Mucosa of rectum (tissue), 2 donors: ENCODE results near the gene NUP160.
"Not testable (repeated sequence)": the region's sequence is repeated elsewhere in the genome, so short reads cannot be mapped to it uniquely, and the experiment has no call there.

Experiments used
- H3K27ac ChIP-seq, 2 donors: one replicate each; pipeline ENCODE4 v1.7.0; 2013; ENCODE audit warnings: inconsistent platforms in 2 of 2, low read depth in 2 of 2, low read length in 2 of 2
- H3K27me3 ChIP-seq, 2 donors: one replicate each; pipeline ENCODE4 v1.7.0; 2013; ENCODE audit warnings: low read length in 2 of 2; ENCODE audit not compliant: control insufficient read depth in 2 of 2, insufficient read depth in 2 of 2
- H3K36me3 ChIP-seq, 2 donors: one replicate each; pipeline ENCODE4 v1.7.0; 2013; ENCODE audit warnings: low read length in 2 of 2; ENCODE audit not compliant: control insufficient read depth in 2 of 2, insufficient read depth in 2 of 2
- H3K4me1 ChIP-seq, 2 donors: one replicate each; pipeline ENCODE4 v1.7.0; 2013; ENCODE audit warnings: low read length in 2 of 2, mild to moderate bottlenecking in 1 of 2; ENCODE audit not compliant: control insufficient read depth in 2 of 2, insufficient read depth in 2 of 2
- H3K4me3 ChIP-seq, 2 donors: one replicate each; pipeline ENCODE4 v1.7.0; 2013; ENCODE audit warnings: low read length in 2 of 2
- H3K9ac ChIP-seq, 2 donors: one replicate each; pipeline ENCODE4 v1.7.0; 2013; ENCODE audit warnings: low read length in 2 of 2, low read depth in 1 of 2, mild to moderate bottlenecking in 1 of 2
- H3K9me3 ChIP-seq, 2 donors: one replicate each; pipeline ENCODE4 v1.7.0; 2013; ENCODE audit warnings: low read length in 2 of 2; ENCODE audit not compliant: control insufficient read depth in 2 of 2
- donor health status: healthy.
- donor health status: Normal muscosa, but diverticular disease.

NUP160 gene

GRCh38 chr11:47800759-47801158, 47.4 kb downstream of the NUP160 start:
- Histone ChIP-seq H3K4me1 (no peaks in the 10 kb centered on the region), H3K9me3 (no peaks in the 10 kb centered on the region), H3K27me3 (no peaks in the 10 kb centered on the region), H3K27ac (no peak overlapping the region), H3K36me3 (peaks cover 38 to 58% of the 10 kb centered on the region in 2 donors), H3K9ac (no peak overlapping the region), H3K4me3 (no peak overlapping the region)

- no peaks in the 10 kb centered on the region for H3K27me3 ChIP-seq
- H3K9me3 ChIP-seq: no peaks in the 10 kb centered on the region
- H3K4me3 ChIP-seq: no peak overlapping the region
- no peak overlapping the region for H3K9ac ChIP-seq
- H3K27ac ChIP-seq: no peak overlapping the region
- peaks cover 36 to 60% of the 10 kb centered on the region in 2 donors for H3K36me3 ChIP-seq
- H3K4me1 ChIP-seq: no peaks in the 10 kb centered on the region
Measured at GRCh38 chr11:47797633-47798032, 50.5 kb downstream of the NUP160 start.

DNA sequence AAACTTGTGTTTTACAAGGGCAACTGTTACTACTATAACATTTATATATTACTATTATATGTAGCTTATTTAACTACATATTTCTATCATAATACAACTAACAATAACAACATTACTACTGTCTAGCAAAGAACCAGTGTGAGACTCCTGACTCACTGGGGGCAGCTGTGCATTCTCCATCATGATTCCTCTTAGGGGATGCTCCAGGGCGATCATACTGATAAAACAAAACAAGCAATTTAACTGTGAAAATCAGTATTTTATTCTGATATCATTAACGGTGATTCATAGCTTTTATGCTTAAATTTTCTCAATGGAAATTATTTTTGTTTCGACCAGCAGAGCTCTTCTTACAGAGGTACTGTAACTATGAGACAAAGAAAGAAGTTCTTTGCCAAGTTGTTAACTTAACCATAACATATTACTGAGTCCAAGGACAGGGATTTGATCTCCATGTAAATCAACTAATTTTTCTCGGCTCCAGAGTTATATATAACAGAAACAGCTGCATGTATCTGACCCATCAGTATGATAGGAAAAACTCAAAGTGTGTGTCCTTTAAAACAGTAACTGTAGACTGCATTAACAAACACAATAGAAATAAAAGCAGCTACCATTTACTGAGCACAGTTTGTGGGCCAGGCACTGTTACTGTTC, 56.2 kb downstream of the NUP160 start:
- Histone ChIP-seq H3K27me3 (no peaks in the 10 kb centered on the region), H3K9ac (no peak overlapping the region), H3K9me3 (no peaks in the 10 kb centered on the region), H3K36me3 (peaks cover 39 to 53% of the 10 kb centered on the region in 2 donors), H3K27ac (no peak overlapping the region), H3K4me1 (no peaks in the 10 kb centered on the region), H3K4me3 (no peak overlapping the region)

DNA sequence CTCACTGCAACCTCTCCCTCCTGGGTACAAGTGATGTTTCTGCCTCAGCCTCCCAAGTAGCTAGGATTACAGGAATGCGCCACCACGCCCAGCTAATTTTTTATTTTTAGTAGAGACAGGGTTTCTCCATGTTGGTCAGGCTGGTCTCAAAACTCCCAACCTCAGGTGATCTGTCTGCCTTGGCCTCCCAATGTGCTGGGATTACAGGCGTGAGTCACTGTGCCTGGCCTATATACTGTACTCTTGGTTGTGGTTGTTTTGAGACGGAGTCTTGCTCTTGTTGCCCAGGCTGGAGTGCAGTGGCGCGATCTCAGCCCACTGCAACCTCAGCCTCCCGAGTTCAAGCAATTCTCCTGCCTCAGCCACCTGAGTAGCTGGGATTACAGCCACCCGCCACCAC, 58.1 kb downstream of the NUP160 start:
- not testable (repeated sequence) for H3K27me3 ChIP-seq, H3K4me3 ChIP-seq, H3K27ac ChIP-seq, H3K9me3 ChIP-seq, H3K4me1 ChIP-seq, H3K9ac ChIP-seq
- peaks cover 49 to 57% of the 10 kb centered on the region in 2 donors for H3K36me3 ChIP-seq

- Histone ChIP-seq H3K36me3 (peaks cover 55 to 57% of the 10 kb centered on the region in 2 donors), H3K27ac (no peak overlapping the region), H3K4me1 (peaks cover 3 to 6% of the 10 kb centered on the region in 2 donors)
Measured at GRCh38 chr11:47788181-47788580, 60.0 kb downstream of the NUP160 start.

DNA sequence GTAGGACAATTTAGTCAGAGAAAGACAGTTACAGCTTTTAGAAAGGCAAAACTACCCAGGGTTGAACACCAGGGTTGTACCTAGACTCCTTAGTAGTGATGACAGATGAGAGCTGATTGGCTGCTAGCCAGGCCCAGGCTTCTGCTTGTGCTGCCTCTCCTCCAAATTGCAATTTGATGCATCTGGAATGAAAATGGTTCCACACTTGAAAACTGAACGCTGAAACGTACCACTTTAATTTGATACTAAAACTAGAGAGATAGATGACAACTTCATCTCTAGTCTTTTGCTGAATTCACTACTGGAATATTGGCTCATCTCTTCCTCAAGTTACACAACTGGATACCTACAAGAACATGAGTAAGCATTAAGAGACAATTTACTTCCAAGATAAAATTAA, 61.8 kb downstream of the NUP160 start:
- peaks cover 46 to 55% of the 10 kb centered on the region in 2 donors for H3K36me3 ChIP-seq
- H3K9ac ChIP-seq: no peak overlapping the region
- H3K27me3 ChIP-seq: no peaks in the 10 kb centered on the region
- no peaks in the 10 kb centered on the region for H3K9me3 ChIP-seq
- H3K4me3 ChIP-seq: no peak overlapping the region
- peaks cover 3 to 7% of the 10 kb centered on the region in 2 donors for H3K4me1 ChIP-seq
- H3K27ac ChIP-seq: no peak overlapping the region

More at GRCh38 chr11:47788181-47788580, 60.0 kb downstream of the NUP160 start:
- Histone ChIP-seq H3K27me3 (no peaks in the 10 kb centered on the region), H3K9me3 (no peaks in the 10 kb centered on the region), H3K9ac (no peak overlapping the region), H3K4me3 (no peak overlapping the region)

GRCh38 chr11:47784785-47785381, 63.3 kb downstream of the NUP160 start:
- Histone ChIP-seq H3K36me3 (peaks cover 52 to 55% of the 10 kb centered on the region in 2 donors), H3K27me3 (no peaks in the 10 kb centered on the region), H3K9me3 (no peaks in the 10 kb centered on the region), H3K27ac (no peak overlapping the region), H3K4me1 (peaks cover 3 to 7% of the 10 kb centered on the region in 2 donors), H3K4me3 (no peak overlapping the region), H3K9ac (no peak overlapping the region)

- H3K4me1 ChIP-seq: peaks cover 3 to 7% of the 10 kb centered on the region in 2 donors
- no peaks in the 10 kb centered on the region for H3K27me3 ChIP-seq
- H3K9ac ChIP-seq: no peak overlapping the region
- H3K27ac ChIP-seq: no peak overlapping the region
- no peaks in the 10 kb centered on the region for H3K9me3 ChIP-seq
- peaks cover 65% of the 10 kb centered on the region in 2 donors for H3K36me3 ChIP-seq
- H3K4me3 ChIP-seq: no peak overlapping the region
Measured at GRCh38 chr11:47783087-47783610, 65.0 kb downstream of the NUP160 start.

GRCh38 chr11:47778878-47779483, 69.2 kb downstream of the NUP160 start:
- Histone ChIP-seq H3K27me3 (no peaks in the 10 kb centered on the region), H3K9me3 (no peaks in the 10 kb centered on the region), H3K9ac (no peak overlapping the region), H3K4me1 (peaks cover 0 to 4% of the 10 kb centered on the region in 2 donors), H3K27ac (no peak overlapping the region), H3K4me3 (no peak overlapping the region), H3K36me3 (peaks cover 45% of the 10 kb centered on the region in 2 donors)

GRCh38 chr11:47775240-47775869, 72.8 kb downstream of the NUP160 start:
- Histone ChIP-seq H3K27ac (no peak overlapping the region), H3K4me1 (no peaks in the 10 kb centered on the region), H3K36me3 (peaks cover 33 to 34% of the 10 kb centered on the region in 2 donors), H3K9ac (no peak overlapping the region), H3K9me3 (no peaks in the 10 kb centered on the region), H3K27me3 (no peaks in the 10 kb centered on the region), H3K4me3 (no peak overlapping the region)
